Measurements from ENCODE around the gene MYOM1.

- TF ChIP-seq CTCF (IDR thresholded peaks at IDR 0.05) (no peak), POLR2A (IDR thresholded peaks at IDR 0.05) (peak; percentile 88 to 95)
These were observed 27.7 kb upstream of the MYOM1 start, which contains the start of gene MYL12A for GRCh38 chr18:3247240-3248061.

Measured in thyroid gland (tissue), 4 donors.